Type B pancreatic cell (in vitro differentiated cells): ENCODE results near the gene ADGRG7. TPM values are rescaled to one million over a fixed set of nuclear protein-coding genes. Genes with fewer than 3 reads are reported as not detected.

Source experiments
- DNase-seq: peaks from one replicate; pipeline ENCODE4 v3.0.0; 2021; ENCODE audit warnings: mixed read lengths; ENCODE audit not compliant: unreplicated experiment; ENCODE audit errors: extremely low spot score
- H3K27ac Mint-ChIP-seq: 2 replicates; pipeline ENCODE4 v1.8.0; 2021; ENCODE audit warnings: mild to moderate bottlenecking, mixed read lengths
- H3K27me3 Mint-ChIP-seq: 2 replicates; pipeline ENCODE4 v1.8.0; 2021; ENCODE audit warnings: mixed read lengths
- H3K36me3 Mint-ChIP-seq: 2 replicates; pipeline ENCODE4 v1.8.0; 2021; ENCODE audit warnings: mixed read lengths
- H3K4me1 Mint-ChIP-seq: one replicate; pipeline ENCODE4 v1.8.0; 2021; ENCODE audit warnings: mixed read lengths; ENCODE audit not compliant: unreplicated experiment
- H3K4me3 Mint-ChIP-seq: 2 replicates; pipeline ENCODE4 v1.8.0; 2021; ENCODE audit warnings: mild to moderate bottlenecking, mixed read lengths
- H3K9me3 Mint-ChIP-seq: 2 replicates; pipeline ENCODE4 v1.8.0; 2021; ENCODE audit warnings: mixed read lengths
- CTCF ChIP-seq: fragments of 200-600 bp; sonication (generic); conservative IDR thresholded peaks from 2 replicates; pipeline ENCODE4 v1.5.0; 2021; ENCODE audit warnings: antibody characterized with exemption, mild to moderate bottlenecking
- total RNA-seq: library from RNA; stranded (reverse); gene quantifications from 2 replicates; pipeline ENCODE4 v1.2.1, GENCODE V29; 2021; ENCODE audit warnings: low replicate concordance

The ADGRG7 gene
- total RNA-seq, 1 donor from 2014 or later: 2.8 TPM

GRCh38 chr3:100563652-100564211 lies 45.7 kb upstream of the ADGRG7 start:
- no peak for TF ChIP-seq CTCF
- H3K4me1 Mint-ChIP-seq: peaks cover 11% of the 10 kb centered on the region
- no peaks in the 10 kb centered on the region for H3K36me3 Mint-ChIP-seq
- no peaks in the 10 kb centered on the region for H3K9me3 Mint-ChIP-seq
- H3K4me3 Mint-ChIP-seq: no peak overlapping the region
- H3K27me3 Mint-ChIP-seq: no peaks in the 10 kb centered on the region
- H3K27ac Mint-ChIP-seq: no peak overlapping the region
- no peak for DNase-seq

- Mint-ChIP-seq H3K27me3 (no peaks in the 10 kb centered on the region), H3K36me3 (peaks cover 18% of the 10 kb centered on the region), H3K9me3 (no peaks in the 10 kb centered on the region), H3K4me3 (no peak overlapping the region), H3K4me1 (no peaks in the 10 kb centered on the region), H3K27ac (no peak overlapping the region)
- no peak for DNase-seq
- no peak for TF ChIP-seq CTCF
These were observed 38.6 kb upstream of the ADGRG7 start for GRCh38 chr3:100570811-100571210.

GRCh38 chr3:100574536-100574935 lies 34.9 kb upstream of the ADGRG7 start:
- no peak for TF ChIP-seq CTCF
- Mint-ChIP-seq H3K4me3 (no peak overlapping the region), H3K9me3 (no peaks in the 10 kb centered on the region), H3K4me1 (no peaks in the 10 kb centered on the region), H3K36me3 (peaks cover 13% of the 10 kb centered on the region), H3K27ac (no peak overlapping the region), H3K27me3 (no peaks in the 10 kb centered on the region)
- DNase-seq: no peak

GRCh38 chr3:100575704-100576103 lies 33.7 kb upstream of the ADGRG7 start:
- Mint-ChIP-seq H3K27ac (no peak overlapping the region), H3K9me3 (no peaks in the 10 kb centered on the region), H3K27me3 (no peaks in the 10 kb centered on the region), H3K4me3 (no peak overlapping the region), H3K36me3 (peaks cover 8% of the 10 kb centered on the region), H3K4me1 (no peaks in the 10 kb centered on the region)
- TF ChIP-seq CTCF: no peak
- no peak for DNase-seq

GRCh38 chr3:100577382-100578008 lies 31.9 kb upstream of the ADGRG7 start:
- Mint-ChIP-seq H3K27ac (no peak overlapping the region), H3K9me3 (no peaks in the 10 kb centered on the region), H3K27me3 (no peaks in the 10 kb centered on the region), H3K36me3 (peaks cover 4% of the 10 kb centered on the region), H3K4me3 (no peak overlapping the region), H3K4me1 (no peaks in the 10 kb centered on the region)
- DNase-seq: no peak
- no peak for TF ChIP-seq CTCF
